DOHH2 (cell line): ENCODE measurements around the gene LRTM1.

ENCODE experiments used
- CTCF ChIP-seq: fragments of 200-600 bp; sonication (generic); IDR thresholded peaks from one replicate; pipeline ENCODE4 v1.5.1; 2014; ENCODE audit warnings: antibody characterized with exemption, mild to moderate bottlenecking, low read depth, low read length; ENCODE audit not compliant: poor library complexity, severe bottlenecking
- EZH2phosphoT487 ChIP-seq: fragments of 200-600 bp; sonication (generic); IDR thresholded peaks from 2 replicates; pipeline ENCODE4 v1.6.1; 2017; ENCODE audit warnings: borderline replicate concordance, mild to moderate bottlenecking, antibody characterized with exemption, low read length, moderate library complexity, mixed read lengths

- TF ChIP-seq CTCF = no peak
- TF ChIP-seq EZH2phosphoT487 = no peak
These were observed 21.1 kb downstream of the LRTM1 start for GRCh38 chr3:54906763-54907162.
